Measurements from ENCODE around the gene MAML2. TPM values are rescaled to one million over a fixed set of nuclear protein-coding genes. Genes with fewer than 3 reads are reported as not detected.

Gene MAML2
- total and polyA plus RNA-seq, 2 of the 13 experiments (the other 11 are each of a cell fraction or from before 2014, with no cell fraction given): 2.3 to 25.9 TPM

DNA sequence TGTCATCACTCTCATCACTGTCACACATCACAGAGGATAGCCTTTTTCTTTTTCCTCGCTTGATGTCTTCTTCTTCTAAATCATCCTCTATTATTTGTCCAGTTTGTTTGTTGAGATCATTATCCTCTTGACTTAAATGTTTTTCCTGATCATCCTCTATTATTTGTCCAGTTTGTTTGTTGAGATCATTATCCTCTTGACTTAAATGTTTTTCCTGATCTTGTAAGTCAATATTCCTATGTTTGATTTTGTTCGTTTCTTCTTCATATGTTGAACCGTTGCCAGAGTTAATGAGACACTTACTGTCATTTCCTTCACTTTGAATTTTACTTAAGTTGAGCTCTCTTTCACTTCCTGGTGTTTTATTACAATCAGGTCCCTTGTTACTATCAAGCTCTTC, 41.2 kb upstream of the MAML2 start:
- in situ Hi-C loops (cut with HindIII; ENCODE audit: extremely low pct_ligation_motif_present, low pct_unique_long_range_greater_than_20kb) (no loop called here), intact Hi-C loops (cut with micrococcal nuclease; ENCODE audit: unreplicated experiment) (no loop called here)
- ChIA-PET POLR2A (no interaction called here), CTCF (ENCODE audit: low intra/inter-chr PET ratio, low total read pairs) (no interaction called here)
- 43% methylated on average over 3 of the region's 3 CpGs for WGBS (ENCODE audit: low lambda C conversion rate)
- no peaks in the 10 kb centered on the region for H4K20me1 ChIP-seq (ENCODE audit: insufficient read depth, low read length)
- H2AFZ ChIP-seq (ENCODE audit: low read length): no peak overlapping the region
- H3K4me1 ChIP-seq (ENCODE audit: insufficient read depth, low read length): peaks cover 34% of the 10 kb centered on the region
- H3K9ac ChIP-seq (ENCODE audit: insufficient read depth, low read depth, low read length): no peak overlapping the region
- peaks cover 0 to 22% of the 10 kb centered on the region in 2 experiments; a peak in 2 of 5 replicates for H3K36me3 ChIP-seq (replicated peaks in 1 of 2; ENCODE audit: control insufficient read depth in 1 of 2, insufficient read depth in 2 of 2, low read length in 2 of 2)
- H3K9me3 ChIP-seq (ENCODE audit: low read length): no peaks in the 10 kb centered on the region
- no peak overlapping the region for H3K4me2 ChIP-seq (ENCODE audit: low read depth, low read length)
- no peaks in the 10 kb centered on the region for H3K27me3 ChIP-seq (ENCODE audit: control insufficient read depth in 1 of 2, insufficient read depth in 2 of 2, low read length in 2 of 2)
- H3K4me3 ChIP-seq (replicated peaks in 1 of 3; ENCODE audit: insufficient read depth in 1 of 3, low read depth in 2 of 3, low read length in 3 of 3): no peak overlapping the region
- no TSS peak for BruUV-seq (replicated peaks)
- no peak overlapping the region for H3K27ac ChIP-seq (ENCODE audit: extremely low read length, insufficient read depth, low read length)
- H3K79me2 ChIP-seq (ENCODE audit: insufficient read depth, low read length): peaks cover 28% of the 10 kb centered on the region
- DNase-seq (ENCODE audit: low spot score) (no peak), ATAC-seq (no peak), FAIRE-seq (no peak)
- TF ChIP-seq, protein P1, sequence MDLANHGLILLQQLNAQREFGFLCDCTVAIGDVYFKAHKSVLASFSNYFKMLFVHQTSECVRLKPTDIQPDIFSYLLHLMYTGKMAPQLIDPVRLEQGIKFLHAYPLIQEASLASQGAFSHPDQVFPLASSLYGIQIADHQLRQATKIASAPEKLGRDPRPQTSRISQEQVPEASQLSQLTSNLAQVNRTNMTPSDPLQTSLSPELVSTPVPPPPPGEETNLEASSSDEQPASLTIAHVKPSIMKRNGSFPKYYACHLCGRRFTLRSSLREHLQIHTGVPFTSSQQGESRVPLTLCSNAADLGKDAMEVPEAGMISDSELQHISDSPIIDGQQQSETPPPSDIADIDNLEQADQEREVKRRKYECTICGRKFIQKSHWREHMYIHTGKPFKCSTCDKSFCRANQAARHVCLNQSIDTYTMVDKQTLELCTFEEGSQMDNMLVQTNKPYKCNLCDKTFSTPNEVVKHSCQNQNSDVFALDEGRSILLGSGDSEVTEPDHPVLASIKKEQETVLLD (CRISPR knock-in tag; IDR thresholded peaks at IDR 0.05; ENCODE audit: low read depth): no peak
- TF ChIP-seq, protein P2, sequence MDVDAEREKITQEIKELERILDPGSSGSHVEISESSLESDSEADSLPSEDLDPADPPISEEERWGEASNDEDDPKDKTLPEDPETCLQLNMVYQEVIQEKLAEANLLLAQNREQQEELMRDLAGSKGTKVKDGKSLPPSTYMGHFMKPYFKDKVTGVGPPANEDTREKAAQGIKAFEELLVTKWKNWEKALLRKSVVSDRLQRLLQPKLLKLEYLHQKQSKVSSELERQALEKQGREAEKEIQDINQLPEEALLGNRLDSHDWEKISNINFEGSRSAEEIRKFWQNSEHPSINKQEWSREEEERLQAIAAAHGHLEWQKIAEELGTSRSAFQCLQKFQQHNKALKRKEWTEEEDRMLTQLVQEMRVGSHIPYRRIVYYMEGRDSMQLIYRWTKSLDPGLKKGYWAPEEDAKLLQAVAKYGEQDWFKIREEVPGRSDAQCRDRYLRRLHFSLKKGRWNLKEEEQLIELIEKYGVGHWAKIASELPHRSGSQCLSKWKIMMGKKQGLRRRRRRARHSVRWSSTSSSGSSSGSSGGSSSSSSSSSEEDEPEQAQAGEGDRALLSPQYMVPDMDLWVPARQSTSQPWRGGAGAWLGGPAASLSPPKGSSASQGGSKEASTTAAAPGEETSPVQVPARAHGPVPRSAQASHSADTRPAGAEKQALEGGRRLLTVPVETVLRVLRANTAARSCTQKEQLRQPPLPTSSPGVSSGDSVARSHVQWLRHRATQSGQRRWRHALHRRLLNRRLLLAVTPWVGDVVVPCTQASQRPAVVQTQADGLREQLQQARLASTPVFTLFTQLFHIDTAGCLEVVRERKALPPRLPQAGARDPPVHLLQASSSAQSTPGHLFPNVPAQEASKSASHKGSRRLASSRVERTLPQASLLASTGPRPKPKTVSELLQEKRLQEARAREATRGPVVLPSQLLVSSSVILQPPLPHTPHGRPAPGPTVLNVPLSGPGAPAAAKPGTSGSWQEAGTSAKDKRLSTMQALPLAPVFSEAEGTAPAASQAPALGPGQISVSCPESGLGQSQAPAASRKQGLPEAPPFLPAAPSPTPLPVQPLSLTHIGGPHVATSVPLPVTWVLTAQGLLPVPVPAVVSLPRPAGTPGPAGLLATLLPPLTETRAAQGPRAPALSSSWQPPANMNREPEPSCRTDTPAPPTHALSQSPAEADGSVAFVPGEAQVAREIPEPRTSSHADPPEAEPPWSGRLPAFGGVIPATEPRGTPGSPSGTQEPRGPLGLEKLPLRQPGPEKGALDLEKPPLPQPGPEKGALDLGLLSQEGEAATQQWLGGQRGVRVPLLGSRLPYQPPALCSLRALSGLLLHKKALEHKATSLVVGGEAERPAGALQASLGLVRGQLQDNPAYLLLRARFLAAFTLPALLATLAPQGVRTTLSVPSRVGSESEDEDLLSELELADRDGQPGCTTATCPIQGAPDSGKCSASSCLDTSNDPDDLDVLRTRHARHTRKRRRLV (CRISPR knock-in tag; IDR thresholded peaks at IDR 0.05): no peak
- TF ChIP-seq, protein P3, sequence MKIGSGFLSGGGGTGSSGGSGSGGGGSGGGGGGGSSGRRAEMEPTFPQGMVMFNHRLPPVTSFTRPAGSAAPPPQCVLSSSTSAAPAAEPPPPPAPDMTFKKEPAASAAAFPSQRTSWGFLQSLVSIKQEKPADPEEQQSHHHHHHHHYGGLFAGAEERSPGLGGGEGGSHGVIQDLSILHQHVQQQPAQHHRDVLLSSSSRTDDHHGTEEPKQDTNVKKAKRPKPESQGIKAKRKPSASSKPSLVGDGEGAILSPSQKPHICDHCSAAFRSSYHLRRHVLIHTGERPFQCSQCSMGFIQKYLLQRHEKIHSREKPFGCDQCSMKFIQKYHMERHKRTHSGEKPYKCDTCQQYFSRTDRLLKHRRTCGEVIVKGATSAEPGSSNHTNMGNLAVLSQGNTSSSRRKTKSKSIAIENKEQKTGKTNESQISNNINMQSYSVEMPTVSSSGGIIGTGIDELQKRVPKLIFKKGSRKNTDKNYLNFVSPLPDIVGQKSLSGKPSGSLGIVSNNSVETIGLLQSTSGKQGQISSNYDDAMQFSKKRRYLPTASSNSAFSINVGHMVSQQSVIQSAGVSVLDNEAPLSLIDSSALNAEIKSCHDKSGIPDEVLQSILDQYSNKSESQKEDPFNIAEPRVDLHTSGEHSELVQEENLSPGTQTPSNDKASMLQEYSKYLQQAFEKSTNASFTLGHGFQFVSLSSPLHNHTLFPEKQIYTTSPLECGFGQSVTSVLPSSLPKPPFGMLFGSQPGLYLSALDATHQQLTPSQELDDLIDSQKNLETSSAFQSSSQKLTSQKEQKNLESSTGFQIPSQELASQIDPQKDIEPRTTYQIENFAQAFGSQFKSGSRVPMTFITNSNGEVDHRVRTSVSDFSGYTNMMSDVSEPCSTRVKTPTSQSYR (CRISPR knock-in tag; IDR thresholded peaks at IDR 0.05; ENCODE audit: borderline replicate concordance): no peak
- TF ChIP-seq, protein P4, sequence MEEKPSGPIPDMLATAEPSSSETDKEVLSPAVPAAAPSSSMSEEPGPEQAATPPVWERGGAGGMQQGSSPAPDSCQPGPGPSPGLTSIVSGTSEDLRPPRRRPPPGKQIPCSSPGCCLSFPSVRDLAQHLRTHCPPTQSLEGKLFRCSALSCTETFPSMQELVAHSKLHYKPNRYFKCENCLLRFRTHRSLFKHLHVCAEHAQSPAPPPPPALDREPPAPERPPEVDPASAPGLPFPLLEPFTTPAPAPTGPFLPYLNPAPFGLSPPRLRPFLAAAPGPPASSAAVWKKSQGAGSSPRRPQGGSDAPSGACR (CRISPR knock-in tag; IDR thresholded peaks at IDR 0.05): no peak
- TF ChIP-seq ZNF510 (CRISPR knock-in tag; IDR thresholded peaks at IDR 0.05; ENCODE audit: low read depth): no peak
- no peak for TF ChIP-seq ZNF746 (CRISPR knock-in tag; IDR thresholded peaks at IDR 0.05)
- no peak for TF ChIP-seq FOXJ3 (CRISPR knock-in tag; IDR thresholded peaks at IDR 0.05; ENCODE audit: borderline replicate concordance)
- TF ChIP-seq, protein P5, sequence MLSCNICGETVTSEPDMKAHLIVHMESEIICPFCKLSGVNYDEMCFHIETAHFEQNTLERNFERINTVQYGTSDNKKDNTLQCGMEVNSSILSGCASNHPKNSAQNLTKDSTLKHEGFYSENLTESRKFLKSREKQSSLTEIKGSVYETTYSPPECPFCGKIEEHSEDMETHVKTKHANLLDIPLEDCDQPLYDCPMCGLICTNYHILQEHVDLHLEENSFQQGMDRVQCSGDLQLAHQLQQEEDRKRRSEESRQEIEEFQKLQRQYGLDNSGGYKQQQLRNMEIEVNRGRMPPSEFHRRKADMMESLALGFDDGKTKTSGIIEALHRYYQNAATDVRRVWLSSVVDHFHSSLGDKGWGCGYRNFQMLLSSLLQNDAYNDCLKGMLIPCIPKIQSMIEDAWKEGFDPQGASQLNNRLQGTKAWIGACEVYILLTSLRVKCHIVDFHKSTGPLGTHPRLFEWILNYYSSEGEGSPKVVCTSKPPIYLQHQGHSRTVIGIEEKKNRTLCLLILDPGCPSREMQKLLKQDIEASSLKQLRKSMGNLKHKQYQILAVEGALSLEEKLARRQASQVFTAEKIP (CRISPR knock-in tag; IDR thresholded peaks at IDR 0.05; ENCODE audit: borderline replicate concordance): no peak
- TF ChIP-seq ZFP82 (CRISPR knock-in tag; IDR thresholded peaks at IDR 0.05; ENCODE audit: borderline replicate concordance): no peak
